CD8-positive, alpha-beta memory T cell (primary cell): ENCODE results near the gene UBE2E1. TPM values are rescaled to one million over a fixed set of nuclear protein-coding genes. Genes with fewer than 3 reads are reported as not detected.

ENCODE experiments used
- CTCF ChIA-PET: fragments of 350-600 bp; sonication (Branson Sonifier 250); formaldehyde crosslinking; loops from one replicate; lab custom pipeline; 2021; ENCODE audit warnings: antibody characterized with exemption; lab: Charles Lee
- POLR2A ChIA-PET: fragments of 350-600 bp; sonication (Branson Sonifier 250); formaldehyde crosslinking; loops from one replicate; lab custom pipeline; 2021; ENCODE audit warnings: antibody characterized with exemption; lab: Charles Lee
- DNase-seq, 5 donors: peaks; one replicate each; pipeline versions ENCODE4 v3.0.0 to v3.0.0-alpha.2; 2020 to 2022; ENCODE audit warnings: mixed read lengths in 1 of 5
- H3K27ac ChIP-seq: one replicate; pipeline ENCODE4 v1.7.0; 2013; ENCODE audit warnings: low read depth, mild to moderate bottlenecking, low read length, moderate library complexity
- H3K27me3 ChIP-seq: 2 replicates; pipeline ENCODE4 v1.7.0; 2013; ENCODE audit warnings: low read length, mild to moderate bottlenecking; ENCODE audit not compliant: insufficient read depth, poor library complexity, severe bottlenecking
- H3K36me3 ChIP-seq: 2 replicates; pipeline ENCODE4 v1.7.0; 2013; ENCODE audit warnings: mild to moderate bottlenecking, low read length, moderate library complexity; ENCODE audit not compliant: insufficient read depth
- H3K4me1 ChIP-seq: 2 replicates; pipeline ENCODE4 v1.7.0; 2013; ENCODE audit warnings: mild to moderate bottlenecking, low read length, moderate library complexity; ENCODE audit not compliant: insufficient read depth
- H3K4me3 ChIP-seq: 2 replicates; pipeline ENCODE4 v1.7.0; 2013; ENCODE audit warnings: mild to moderate bottlenecking, low read length
- H3K9me3 ChIP-seq: 2 replicates; pipeline ENCODE4 v1.7.0; 2013; ENCODE audit warnings: mild to moderate bottlenecking, low read length
- H3K27ac Mint-ChIP-seq, 8 donors: one replicate each; pipeline ENCODE4 v1.8.0; 2020 to 2021; ENCODE audit warnings: mixed read lengths in 8 of 8, mild to moderate bottlenecking in 6 of 8, inconsistent platforms in 3 of 8, moderate library complexity in 3 of 8
- H3K27me3 Mint-ChIP-seq, 2 donors: one replicate each; pipeline ENCODE4 v1.8.0; 2020 to 2021; ENCODE audit warnings: mixed read lengths in 2 of 2, mild to moderate bottlenecking in 1 of 2, moderate library complexity in 1 of 2
- H3K36me3 Mint-ChIP-seq, 3 donors: one replicate each; pipeline ENCODE4 v1.8.0; 2020 to 2021; ENCODE audit warnings: mixed read lengths in 3 of 3, inconsistent platforms in 1 of 3, mild to moderate bottlenecking in 1 of 3
- H3K4me1 Mint-ChIP-seq, 3 donors: one replicate each; pipeline ENCODE4 v1.8.0; 2020 to 2021; ENCODE audit warnings: mixed read lengths in 3 of 3, inconsistent platforms in 1 of 3, mild to moderate bottlenecking in 1 of 3
- H3K4me3 Mint-ChIP-seq, 7 donors: one replicate each; pipeline ENCODE4 v1.8.0; 2020 to 2021; ENCODE audit warnings: mixed read lengths in 7 of 7, mild to moderate bottlenecking in 6 of 7, moderate library complexity in 4 of 7, inconsistent platforms in 2 of 7
- H3K9me3 Mint-ChIP-seq, 5 donors: one replicate each; pipeline ENCODE4 v1.8.0; 2020 to 2022; ENCODE audit warnings: mixed read lengths in 5 of 5, mild to moderate bottlenecking in 3 of 5, moderate library complexity in 2 of 5, inconsistent platforms in 1 of 5
- polyA plus RNA-seq: library from polyadenylated mRNA; unstranded; fragments of 300-500 nt; fragmentation: Illumina TruSeq; gene quantifications from one replicate; pipeline ENCODE4 v1.2.3, GENCODE V29; 2021
- total RNA-seq, 2 experiments: library from RNA; stranded (reverse); gene quantifications; one replicate each; pipeline ENCODE4 v1.2.3, GENCODE V29; 2021

The UBE2E1 gene
- total and polyA plus RNA-seq, 3 experiments from 2014 or later, result 8.1 to 50.7 (median 50.1) TPM

- Mint-ChIP-seq H3K27me3 (peaks cover 0 to 5% of the 10 kb centered on the region in 2 donors), H3K9me3 (no peaks in the 10 kb centered on the region), H3K36me3 (no peaks in the 10 kb centered on the region), H3K4me1 (no peaks in the 10 kb centered on the region), H3K27ac (no peak overlapping the region), H3K4me3 (no peak overlapping the region)
- POLR2A ChIA-PET, result interaction anchor here (1.1 kb wide), 1 partner anchor 14 kb away, joined by 3 read pairs; no protein-coding TSS in a partner anchor
- H3K27me3 ChIP-seq, result no peaks in the 10 kb centered on the region
- H3K9me3 ChIP-seq, result no peaks in the 10 kb centered on the region
- H3K4me3 ChIP-seq, result no peak overlapping the region
- CTCF ChIA-PET, result no interaction called here
- H3K4me1 ChIP-seq, result no peaks in the 10 kb centered on the region
- H3K36me3 ChIP-seq, result no peaks in the 10 kb centered on the region
- H3K27ac ChIP-seq, result no peak overlapping the region
- no peak for DNase-seq
These were observed 125.8 kb downstream of the UBE2E1 start for GRCh38 chr3:23931597-23931996.

- DNase-seq, result no peak
- no peaks in the 10 kb centered on the region for H3K9me3 Mint-ChIP-seq
- H3K27me3 Mint-ChIP-seq, result peaks cover 3 to 5% of the 10 kb centered on the region in 2 donors
- no peak overlapping the region for H3K4me3 Mint-ChIP-seq
- H3K36me3 Mint-ChIP-seq, result peaks cover 0 to 4% (median 0%) of the 10 kb centered on the region in 3 donors
- Histone ChIP-seq H3K27ac (no peak overlapping the region), H3K36me3 (no peaks in the 10 kb centered on the region), H3K27me3 (no peaks in the 10 kb centered on the region), H3K4me1 (no peaks in the 10 kb centered on the region), H3K4me3 (no peak overlapping the region), H3K9me3 (no peaks in the 10 kb centered on the region)
- ChIA-PET POLR2A (no interaction called here), CTCF (no interaction called here)
- H3K27ac Mint-ChIP-seq, result no peak overlapping the region
- H3K4me1 Mint-ChIP-seq, result no peaks in the 10 kb centered on the region
These were observed 126.8 kb downstream of the UBE2E1 start for GRCh38 chr3:23932571-23932970.

- CTCF ChIA-PET, result no interaction called here
- Histone ChIP-seq H3K27me3 (no peaks in the 10 kb centered on the region), H3K4me3 (no peak overlapping the region), H3K9me3 (no peaks in the 10 kb centered on the region), H3K36me3 (no peaks in the 10 kb centered on the region), H3K4me1 (no peaks in the 10 kb centered on the region), H3K27ac (no peak overlapping the region)
- POLR2A ChIA-PET, result no interaction called here
- no peak for DNase-seq
- Mint-ChIP-seq H3K4me3 (no peak overlapping the region), H3K27ac (no peak overlapping the region), H3K36me3 (peaks cover 0 to 4% (median 0%) of the 10 kb centered on the region in 3 donors), H3K27me3 (peaks cover 5 to 8% of the 10 kb centered on the region in 2 donors), H3K4me1 (no peaks in the 10 kb centered on the region), H3K9me3 (no peaks in the 10 kb centered on the region)
These were observed 128.5 kb downstream of the UBE2E1 start for GRCh38 chr3:23934253-23934652.

GRCh38 chr3:23937296-23937695 is 131.5 kb downstream of the UBE2E1 start:
- Histone ChIP-seq H3K9me3 (no peaks in the 10 kb centered on the region), H3K36me3 (no peaks in the 10 kb centered on the region), H3K27ac (no peak overlapping the region), H3K4me1 (no peaks in the 10 kb centered on the region), H3K4me3 (no peak overlapping the region), H3K27me3 (no peaks in the 10 kb centered on the region)
- Mint-ChIP-seq H3K4me3 (no peak overlapping the region), H3K36me3 (peaks cover 0 to 4% (median 0%) of the 10 kb centered on the region in 3 donors), H3K4me1 (no peaks in the 10 kb centered on the region), H3K27ac (no peak overlapping the region), H3K9me3 (no peaks in the 10 kb centered on the region), H3K27me3 (peaks cover 5 to 8% of the 10 kb centered on the region in 2 donors)
- POLR2A ChIA-PET, result no interaction called here
- DNase-seq, result no peak
- CTCF ChIA-PET, result interaction anchor here (1.0 kb wide), 1 partner anchor 16 kb away, joined by 3 read pairs; no protein-coding TSS in a partner anchor

- CTCF ChIA-PET, result no interaction called here
- Mint-ChIP-seq H3K4me1 (peaks cover 2 to 3% (median 2%) of the 10 kb centered on the region in 3 donors), H3K36me3 (peaks cover 0 to 4% (median 0%) of the 10 kb centered on the region in 3 donors), H3K27ac (no peak overlapping the region), H3K9me3 (no peaks in the 10 kb centered on the region), H3K27me3 (peaks cover 5 to 8% of the 10 kb centered on the region in 2 donors), H3K4me3 (no peak overlapping the region)
- no peaks in the 10 kb centered on the region for H3K27me3 ChIP-seq
- no peaks in the 10 kb centered on the region for H3K36me3 ChIP-seq
- H3K27ac ChIP-seq, result no peak overlapping the region
- H3K4me3 ChIP-seq, result no peak overlapping the region
- DNase-seq, result no peak
- POLR2A ChIA-PET, result interaction anchor here (0.7 to 1.0 kb wide), 2 partner anchors 15 to 21 kb away, joined by 3 to 11 read pairs; no protein-coding TSS in a partner anchor
- H3K4me1 ChIP-seq, result no peaks in the 10 kb centered on the region
- no peaks in the 10 kb centered on the region for H3K9me3 ChIP-seq
These were observed 132.9 kb downstream of the UBE2E1 start for GRCh38 chr3:23938688-23939087.

GRCh38 chr3:23940775-23941174 is 135.0 kb downstream of the UBE2E1 start:
- peaks cover 0 to 4% (median 4%) of the 10 kb centered on the region in 3 donors for H3K36me3 Mint-ChIP-seq
- Histone ChIP-seq H3K27ac (peak overlapping the region; percentile 63), H3K4me1 (peaks cover 7% of the 10 kb centered on the region), H3K27me3 (no peaks in the 10 kb centered on the region), H3K36me3 (no peaks in the 10 kb centered on the region), H3K9me3 (no peaks in the 10 kb centered on the region), H3K4me3 (no peak overlapping the region)
- H3K9me3 Mint-ChIP-seq, result no peaks in the 10 kb centered on the region
- H3K4me1 Mint-ChIP-seq, result peaks cover 10 to 13% (median 12%) of the 10 kb centered on the region in 3 donors
- peaks cover 2 to 8% of the 10 kb centered on the region in 2 donors for H3K27me3 Mint-ChIP-seq
- DNase-seq, result no peak
- POLR2A ChIA-PET, result interaction anchor here (2.7 kb wide), 1 partner anchor 24 kb away, joined by 12 read pairs; the partner anchor contains the start of genes NKIRAS1 and RPL15
- H3K27ac Mint-ChIP-seq, result peak overlapping the region in 1 of 8 donors; percentile 46
- CTCF ChIA-PET, result interaction anchor here (1.6 kb wide), 1 partner anchor 24 kb away, joined by 7 read pairs; the partner anchor contains the start of genes NKIRAS1 and RPL15
- H3K4me3 Mint-ChIP-seq, result no peak overlapping the region

Other genes starting within 250 kb of the UBE2E1 start
- gene NKIRAS1, start 111.0 kb downstream of the UBE2E1 start, total RNA-seq, result 1 to 10 TPM; 6.1 to 7.2 TPM
- 5.3 TPM for gene NKIRAS1, start 111.0 kb downstream of the UBE2E1 start, polyA plus RNA-seq
- gene RPL15, start 111.2 kb downstream of the UBE2E1 start, total RNA-seq, result 1,000 to 10,000 TPM; 2,200 to 2,237 TPM
- gene RPL15, start 111.2 kb downstream of the UBE2E1 start, polyA plus RNA-seq, result 4,233 TPM
- 1 to 10 TPM; 7.9 to 8.4 TPM for gene NR1D2, start 139.3 kb downstream of the UBE2E1 start, total RNA-seq
- 57.1 TPM for gene NR1D2, start 139.3 kb downstream of the UBE2E1 start, polyA plus RNA-seq